Ishikawa (cell line): ENCODE data around the gene GPAM.

ENCODE experiments used
- CEBPB ChIP-seq: IDR thresholded peaks from 2 replicates; pipeline ENCODE4 v1.6.1; 2012
- CREB1 ChIP-seq: IDR thresholded peaks from 2 replicates; pipeline ENCODE4 v1.6.1; 2012; ENCODE audit warnings: low read depth
- EGR1 ChIP-seq: IDR thresholded peaks from 2 replicates; pipeline ENCODE4 v1.6.1; 2012
- EP300 ChIP-seq: IDR thresholded peaks from 2 replicates; pipeline ENCODE4 v1.6.1; 2012; ENCODE audit warnings: borderline replicate concordance
- FOXM1 ChIP-seq: IDR thresholded peaks from 2 replicates; pipeline ENCODE4 v1.6.1; 2012; ENCODE audit warnings: low read depth, borderline replicate concordance
- NFIC ChIP-seq: IDR thresholded peaks from 2 replicates; pipeline ENCODE4 v1.6.1; 2012
- RAD21 ChIP-seq: IDR thresholded peaks from 2 replicates; pipeline ENCODE4 v1.6.1; 2012; ENCODE audit warnings: low read depth
- TAF1 ChIP-seq: IDR thresholded peaks from 2 replicates; pipeline ENCODE4 v1.6.1; 2012; ENCODE audit warnings: low read depth, mild to moderate bottlenecking
- TCF12 ChIP-seq: IDR thresholded peaks from 2 replicates; pipeline ENCODE4 v1.6.1; 2012; ENCODE audit warnings: low read depth
- TEAD4 ChIP-seq: IDR thresholded peaks from 2 replicates; pipeline ENCODE4 v1.6.1; 2012
- YY1 ChIP-seq: IDR thresholded peaks from 2 replicates; pipeline ENCODE4 v1.6.1; 2012; ENCODE audit warnings: low read depth
- ZBTB7A ChIP-seq: IDR thresholded peaks from 2 replicates; pipeline ENCODE4 v1.6.1; 2012; ENCODE audit warnings: low read depth
- TF ChIP-seq, protein P1 (sequence below): IDR thresholded peaks from 2 replicates; pipeline ENCODE4 v1.6.1; 2012; ENCODE audit warnings: low read depth, mild to moderate bottlenecking
- TF ChIP-seq, protein P2 (sequence below): IDR thresholded peaks from 2 replicates; pipeline ENCODE4 v1.6.1; 2012
- TF ChIP-seq, protein P3 (sequence below): IDR thresholded peaks from 2 replicates; pipeline ENCODE4 v1.6.1; 2012

The GPAM gene

DNA sequence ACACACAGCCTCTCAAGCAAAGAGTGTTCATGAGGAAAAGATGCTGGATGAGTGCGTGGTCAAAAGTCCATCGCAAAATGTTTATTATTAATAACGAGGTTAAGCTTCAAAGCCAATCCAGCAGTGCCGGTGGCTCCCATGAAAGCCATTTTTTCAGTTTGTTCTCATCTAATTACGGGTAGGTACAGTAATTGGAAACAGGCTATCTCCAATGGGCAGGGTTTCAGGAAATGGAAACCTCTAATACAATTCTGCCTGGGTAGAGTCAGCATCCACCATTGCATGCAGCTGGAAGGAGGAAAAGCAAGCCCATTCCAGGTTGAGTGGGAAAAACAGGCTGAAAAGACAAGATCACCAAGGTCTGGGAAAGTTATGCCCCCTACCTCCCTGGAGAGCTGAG lies 57.4 kb downstream of the GPAM start:
- TF ChIP-seq NFIC (no peak), FOXM1 (no peak), YY1 (no peak), TEAD4 (no peak), EGR1 (no peak), ZBTB7A (no peak), TCF12 (no peak), CREB1 (no peak), EP300 (no peak), CEBPB (no peak), TAF1 (no peak), RAD21 (no peak)
- TF ChIP-seq, protein P1, sequence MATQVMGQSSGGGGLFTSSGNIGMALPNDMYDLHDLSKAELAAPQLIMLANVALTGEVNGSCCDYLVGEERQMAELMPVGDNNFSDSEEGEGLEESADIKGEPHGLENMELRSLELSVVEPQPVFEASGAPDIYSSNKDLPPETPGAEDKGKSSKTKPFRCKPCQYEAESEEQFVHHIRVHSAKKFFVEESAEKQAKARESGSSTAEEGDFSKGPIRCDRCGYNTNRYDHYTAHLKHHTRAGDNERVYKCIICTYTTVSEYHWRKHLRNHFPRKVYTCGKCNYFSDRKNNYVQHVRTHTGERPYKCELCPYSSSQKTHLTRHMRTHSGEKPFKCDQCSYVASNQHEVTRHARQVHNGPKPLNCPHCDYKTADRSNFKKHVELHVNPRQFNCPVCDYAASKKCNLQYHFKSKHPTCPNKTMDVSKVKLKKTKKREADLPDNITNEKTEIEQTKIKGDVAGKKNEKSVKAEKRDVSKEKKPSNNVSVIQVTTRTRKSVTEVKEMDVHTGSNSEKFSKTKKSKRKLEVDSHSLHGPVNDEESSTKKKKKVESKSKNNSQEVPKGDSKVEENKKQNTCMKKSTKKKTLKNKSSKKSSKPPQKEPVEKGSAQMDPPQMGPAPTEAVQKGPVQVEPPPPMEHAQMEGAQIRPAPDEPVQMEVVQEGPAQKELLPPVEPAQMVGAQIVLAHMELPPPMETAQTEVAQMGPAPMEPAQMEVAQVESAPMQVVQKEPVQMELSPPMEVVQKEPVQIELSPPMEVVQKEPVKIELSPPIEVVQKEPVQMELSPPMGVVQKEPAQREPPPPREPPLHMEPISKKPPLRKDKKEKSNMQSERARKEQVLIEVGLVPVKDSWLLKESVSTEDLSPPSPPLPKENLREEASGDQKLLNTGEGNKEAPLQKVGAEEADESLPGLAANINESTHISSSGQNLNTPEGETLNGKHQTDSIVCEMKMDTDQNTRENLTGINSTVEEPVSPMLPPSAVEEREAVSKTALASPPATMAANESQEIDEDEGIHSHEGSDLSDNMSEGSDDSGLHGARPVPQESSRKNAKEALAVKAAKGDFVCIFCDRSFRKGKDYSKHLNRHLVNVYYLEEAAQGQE = no peak
- TF ChIP-seq, protein P2, sequence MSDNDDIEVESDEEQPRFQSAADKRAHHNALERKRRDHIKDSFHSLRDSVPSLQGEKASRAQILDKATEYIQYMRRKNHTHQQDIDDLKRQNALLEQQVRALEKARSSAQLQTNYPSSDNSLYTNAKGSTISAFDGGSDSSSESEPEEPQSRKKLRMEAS = no peak
- TF ChIP-seq, protein P3, sequence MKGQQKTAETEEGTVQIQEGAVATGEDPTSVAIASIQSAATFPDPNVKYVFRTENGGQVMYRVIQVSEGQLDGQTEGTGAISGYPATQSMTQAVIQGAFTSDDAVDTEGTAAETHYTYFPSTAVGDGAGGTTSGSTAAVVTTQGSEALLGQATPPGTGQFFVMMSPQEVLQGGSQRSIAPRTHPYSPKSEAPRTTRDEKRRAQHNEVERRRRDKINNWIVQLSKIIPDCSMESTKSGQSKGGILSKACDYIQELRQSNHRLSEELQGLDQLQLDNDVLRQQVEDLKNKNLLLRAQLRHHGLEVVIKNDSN = no peak

DNA sequence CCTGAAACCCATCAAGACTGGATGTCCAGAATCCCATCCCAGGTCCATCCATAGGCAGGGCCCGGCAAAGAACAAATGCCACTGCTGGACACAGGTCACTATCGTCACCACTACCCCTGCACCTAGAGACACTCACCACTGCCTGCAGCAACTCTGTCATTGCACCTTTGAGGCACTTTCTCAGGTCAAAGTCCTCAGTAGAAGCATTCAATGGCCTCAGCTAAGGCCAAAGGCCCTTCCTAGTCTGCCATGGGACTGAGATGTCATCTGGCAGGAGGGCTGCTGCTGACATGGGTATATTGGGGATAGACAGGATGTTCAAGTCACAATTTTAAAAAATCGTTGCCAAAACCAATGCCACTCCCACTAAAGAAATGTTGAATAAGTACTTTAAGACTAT lies 58.7 kb downstream of the GPAM start:
- TF ChIP-seq, protein P3 = no peak
- TF ChIP-seq NFIC (no peak), EP300 (no peak), EGR1 (no peak), CEBPB (no peak), ZBTB7A (no peak), CREB1 (no peak), TCF12 (no peak), TEAD4 (no peak)
- TF ChIP-seq, protein P2 = no peak
- TF ChIP-seq, protein P1 = no peak

DNA sequence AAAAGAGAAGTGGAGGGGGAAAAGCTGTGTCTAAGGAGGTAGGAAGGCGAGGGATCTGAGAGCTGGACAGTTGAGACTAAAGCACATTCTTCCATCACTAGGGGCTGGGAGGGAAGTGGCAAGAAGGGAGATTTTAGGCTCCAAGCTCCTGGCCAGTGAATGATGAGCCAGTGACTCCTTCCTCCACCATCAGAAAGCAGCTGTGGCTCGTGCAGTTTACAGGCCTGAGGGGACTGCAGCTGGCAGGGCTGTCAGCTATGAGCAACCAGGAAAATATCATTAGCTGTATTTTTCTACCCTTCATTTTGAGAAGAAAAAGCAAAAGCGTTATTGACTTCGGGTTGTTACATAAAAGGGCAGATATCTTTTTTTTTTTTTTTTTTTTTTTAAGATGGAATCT lies 60.7 kb downstream of the GPAM start:
- no peak for TF ChIP-seq ZBTB7A
- TF ChIP-seq, protein P3 = no peak
- no peak for TF ChIP-seq NFIC
- TF ChIP-seq EGR1 = no peak
- no peak for TF ChIP-seq CEBPB
- no peak for TF ChIP-seq RAD21
- TF ChIP-seq, protein P1 = no peak
- no peak for TF ChIP-seq FOXM1
- no peak for TF ChIP-seq TCF12
- no peak for TF ChIP-seq TEAD4
- no peak for TF ChIP-seq YY1
- no peak for TF ChIP-seq EP300
- TF ChIP-seq, protein P2 = no peak
- TF ChIP-seq TAF1 = no peak
- no peak for TF ChIP-seq CREB1

DNA sequence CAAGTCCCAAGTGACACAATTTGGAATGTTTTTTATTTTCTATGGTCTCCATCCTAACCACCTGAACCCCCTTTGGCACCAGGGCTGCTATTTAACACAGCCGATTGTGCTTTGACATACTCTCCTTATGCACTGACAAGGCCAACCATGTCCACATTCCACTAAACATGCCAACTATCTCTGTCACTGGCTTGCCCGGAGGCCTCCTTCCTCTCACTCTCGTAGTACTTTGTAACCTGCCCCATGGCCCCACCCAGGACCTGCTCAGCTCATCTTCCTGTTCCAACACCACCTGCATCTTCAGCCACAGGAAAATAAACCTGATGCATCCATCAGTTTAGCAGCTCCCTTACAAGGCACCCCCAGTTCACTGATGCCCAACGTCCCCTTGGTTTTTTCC lies 63.1 kb downstream of the GPAM start:
- no peak for TF ChIP-seq CEBPB
